Activated naive CD4-positive, alpha-beta T cell treated with anti-CD3 and anti-CD28 coated beads, Interleukin-2, amount 10 ng/mL, durations not matched to agents 7 days and 5 days (primary cell): ENCODE measurements around the gene MT2A.
"Not testable (repeated sequence)": the region's sequence is repeated elsewhere in the genome, so short reads cannot be mapped to it uniquely, and the experiment has no call there.

ENCODE experiments used
- CTCF ChIA-PET: fragments of 350-600 bp; sonication (Branson Sonifier 250); formaldehyde crosslinking; loops from one replicate; lab custom pipeline; 2021; ENCODE audit warnings: antibody characterized with exemption; lab: Charles Lee
- DNase-seq: peaks from one replicate; pipeline ENCODE4 v3.0.0-alpha.2; 2020
- H3K27ac Mint-ChIP-seq: one replicate; pipeline ENCODE4 v1.8.0; 2021; ENCODE audit warnings: mild to moderate bottlenecking, moderate library complexity, mixed read lengths
- H3K27me3 Mint-ChIP-seq: one replicate; pipeline ENCODE4 v1.8.0; 2021; ENCODE audit warnings: mild to moderate bottlenecking, mixed read lengths
- H3K36me3 Mint-ChIP-seq: one replicate; pipeline ENCODE4 v1.8.0; 2021; ENCODE audit warnings: mixed read lengths
- H3K4me1 Mint-ChIP-seq: one replicate; pipeline ENCODE4 v1.8.0; 2021; ENCODE audit warnings: mixed read lengths
- H3K4me3 Mint-ChIP-seq: one replicate; pipeline ENCODE4 v1.8.0; 2021; ENCODE audit warnings: mild to moderate bottlenecking, moderate library complexity, mixed read lengths
- H3K9me3 Mint-ChIP-seq: one replicate; pipeline ENCODE4 v1.8.0; 2021; ENCODE audit warnings: mixed read lengths

Gene MT2A

DNA sequence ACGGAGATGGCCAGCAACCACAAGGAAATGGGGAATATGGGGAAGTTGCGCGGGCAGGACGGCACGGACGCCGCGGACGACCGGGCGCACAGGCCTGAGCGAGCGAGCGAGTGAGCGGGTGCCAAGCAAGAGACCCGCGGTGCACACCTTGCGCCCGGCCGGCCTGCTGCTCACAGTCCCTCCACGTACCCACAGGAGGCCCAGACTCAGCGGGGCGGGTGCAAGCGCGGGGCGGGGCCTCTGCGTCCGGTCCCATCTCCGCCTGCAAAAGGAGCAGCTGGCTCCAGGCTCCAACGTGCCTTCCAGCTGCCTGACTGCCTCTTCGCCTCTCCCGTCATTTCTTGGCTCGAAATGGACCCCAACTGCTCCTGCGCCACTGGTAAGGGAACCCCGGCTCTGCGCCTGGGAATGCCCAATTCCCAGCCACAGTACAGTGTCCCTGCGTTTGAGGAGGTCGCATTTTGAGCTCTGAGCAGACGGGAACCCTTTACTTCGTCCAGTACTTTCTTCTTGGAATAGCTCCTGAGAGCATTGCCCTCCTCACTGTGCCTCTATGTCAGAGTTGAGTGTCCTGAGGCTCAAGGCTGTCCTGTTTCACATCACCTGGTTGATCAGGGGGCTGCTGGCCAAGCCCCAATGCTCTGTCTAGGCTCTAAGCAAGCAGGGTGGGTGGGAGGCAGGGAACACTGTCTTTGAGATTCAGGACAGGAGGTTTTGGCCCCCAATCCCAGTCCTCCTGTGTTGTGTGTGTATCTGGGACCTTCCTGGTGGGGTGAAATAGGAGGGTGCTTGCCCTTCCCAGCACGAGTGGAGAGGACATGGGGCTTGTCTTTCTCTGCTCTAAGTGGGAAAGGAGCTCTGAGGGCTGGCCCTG is 9.1 kb downstream of the MT2A start:
- Mint-ChIP-seq H3K27ac (no peak overlapping the region), H3K9me3 (no peaks in the 10 kb centered on the region), H3K36me3 (no peaks in the 10 kb centered on the region), H3K4me1 (peaks cover 23% of the 10 kb centered on the region), H3K4me3 (peak overlapping the region; percentile 39), H3K27me3 (peaks cover 54% of the 10 kb centered on the region)
- DNase-seq: peak; percentile 78
- CTCF ChIA-PET: interaction anchor here (0.7 to 2.1 kb wide), 4 partner anchors 17 to 244 kb away, joined by 3 to 6 read pairs (median 3); no protein-coding TSS in a partner anchor

DNA sequence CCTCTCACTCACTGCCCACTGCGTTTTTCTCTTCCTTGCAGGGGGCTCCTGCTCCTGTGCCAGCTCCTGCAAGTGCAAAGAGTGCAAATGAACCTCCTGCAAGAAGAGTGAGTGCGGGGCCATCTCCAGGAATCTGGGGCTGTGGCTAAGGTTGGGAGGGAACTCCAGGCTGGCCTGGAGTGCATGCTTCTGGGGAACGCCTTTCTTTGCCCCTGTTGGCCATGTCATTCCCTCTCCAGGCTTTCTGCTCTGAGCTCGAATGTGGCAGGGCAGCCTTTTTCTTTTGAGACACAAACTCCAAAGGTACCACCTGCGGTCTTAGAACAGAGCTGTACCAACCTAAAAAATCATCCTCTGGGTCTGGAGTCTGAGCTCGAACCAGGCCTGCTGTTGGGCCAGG is 9.8 kb downstream of the MT2A start:
- Mint-ChIP-seq H3K36me3 (no peaks in the 10 kb centered on the region), H3K9me3 (no peaks in the 10 kb centered on the region), H3K4me1 (peaks cover 23% of the 10 kb centered on the region), H3K27ac (no peak overlapping the region), H3K27me3 (peaks cover 61% of the 10 kb centered on the region), H3K4me3 (no peak overlapping the region)
- DNase-seq: no peak
- CTCF ChIA-PET: interaction anchor here (0.6 to 2.1 kb wide), 4 partner anchors 18 to 84 kb away, joined by 3 to 6 read pairs (median 4); no protein-coding TSS in a partner anchor

DNA sequence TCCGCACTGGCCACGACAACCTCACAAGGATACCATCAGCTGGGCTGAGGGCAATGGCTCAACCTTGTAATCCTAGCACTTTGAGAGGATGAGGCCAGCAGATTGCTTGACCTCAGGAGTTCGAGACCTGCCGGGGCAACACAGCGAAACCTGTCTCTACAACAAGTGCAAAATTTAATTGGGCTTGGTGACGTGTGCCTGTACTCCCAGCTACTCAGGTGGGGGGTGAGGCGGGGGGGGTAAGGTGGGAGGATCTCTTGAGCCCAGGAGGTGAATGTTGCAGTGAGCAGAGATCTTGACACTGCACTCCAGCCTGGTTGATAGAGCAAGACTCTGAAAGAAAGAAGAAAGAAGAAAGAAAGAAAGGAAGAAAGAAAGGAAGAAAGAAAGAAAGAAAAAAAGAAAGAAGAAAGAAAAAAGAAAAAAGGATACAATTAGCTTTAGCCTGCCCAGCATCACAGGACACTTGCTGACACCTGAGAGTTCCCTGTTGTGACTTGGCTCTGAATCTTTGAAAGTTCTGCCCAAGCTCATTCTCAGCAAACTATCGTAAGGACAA is 12.0 kb downstream of the MT2A start:
- CTCF ChIA-PET: interaction anchor here (0.6 kb wide), 1 partner anchor 56 kb away, joined by 3 read pairs; no protein-coding TSS in a partner anchor
- Mint-ChIP-seq H3K4me1 (peaks cover 28% of the 10 kb centered on the region), H3K27me3 (peaks cover 76% of the 10 kb centered on the region), H3K27ac (no peak overlapping the region), H3K4me3 (no peak overlapping the region), H3K9me3 (no peaks in the 10 kb centered on the region), H3K36me3 (peaks cover 2% of the 10 kb centered on the region)
- DNase-seq: no peak

DNA sequence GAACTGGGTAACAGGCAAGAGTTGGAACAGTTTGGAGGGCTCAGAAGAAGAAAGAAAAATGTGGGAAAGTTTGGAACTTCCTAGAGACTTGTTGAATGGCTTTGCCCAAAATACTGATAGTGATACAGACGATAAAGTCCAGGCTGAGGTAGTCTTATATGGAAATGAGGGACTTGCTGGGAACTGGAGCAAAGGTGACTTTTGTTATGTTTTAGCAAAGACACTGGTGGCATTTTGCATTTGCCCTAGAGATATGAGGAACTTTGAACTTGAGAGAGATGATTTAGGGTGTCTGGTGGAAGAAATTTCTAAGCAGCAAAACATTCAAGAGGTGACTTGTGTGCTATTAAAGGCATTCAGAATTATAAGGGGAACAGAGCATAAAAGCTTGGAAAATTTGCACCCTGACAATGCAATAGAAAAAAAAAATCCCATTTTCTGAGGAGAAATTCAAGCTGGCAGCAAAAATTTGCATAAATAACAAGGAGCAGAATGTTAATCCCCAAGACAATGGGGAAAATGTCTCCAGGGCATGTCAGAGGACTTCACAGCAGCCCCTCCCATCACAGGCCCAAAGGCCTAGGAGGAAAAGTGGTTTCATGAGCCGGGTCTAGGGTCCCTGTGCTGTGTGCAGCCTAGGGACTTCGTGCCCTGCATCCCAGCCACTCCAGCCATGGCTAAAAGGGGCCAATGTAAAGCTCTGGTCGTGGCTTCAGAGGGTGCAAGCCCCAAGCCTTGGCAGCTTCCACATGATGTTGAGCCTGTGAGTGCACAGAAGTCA is 13.5 kb downstream of the MT2A start:
- Mint-ChIP-seq H3K4me1 (peaks cover 37% of the 10 kb centered on the region), H3K27me3 (peaks cover 87% of the 10 kb centered on the region)
- H3K36me3 Mint-ChIP-seq, H3K4me3 Mint-ChIP-seq, H3K27ac Mint-ChIP-seq, CTCF ChIA-PET, DNase-seq, H3K9me3 Mint-ChIP-seq: not testable (repeated sequence)

DNA sequence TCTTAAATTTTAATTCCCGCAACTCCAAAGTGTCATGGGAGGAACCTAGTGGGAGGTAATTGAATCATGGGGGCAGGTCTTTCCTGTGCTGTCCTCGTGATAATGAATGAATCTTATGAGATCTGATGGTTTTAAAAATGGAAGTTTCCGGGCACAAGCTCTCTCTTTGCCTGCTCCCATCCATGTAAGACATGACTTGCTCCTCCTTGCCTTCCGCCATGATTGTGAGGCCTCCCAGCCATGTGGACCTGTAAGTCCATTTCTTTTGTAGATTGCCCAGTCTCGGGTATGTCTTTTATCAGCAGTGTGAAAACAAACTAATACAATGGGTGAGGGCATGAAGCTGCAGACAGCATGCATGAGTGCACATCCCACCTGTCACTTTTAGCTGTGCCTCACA is 14.8 kb downstream of the MT2A start:
- CTCF ChIA-PET: interaction anchor here (1.4 kb wide), 1 partner anchor 20 kb away, joined by 4 read pairs; no protein-coding TSS in a partner anchor
- not testable (repeated sequence) for H3K4me3 Mint-ChIP-seq, H3K27ac Mint-ChIP-seq, DNase-seq, H3K9me3 Mint-ChIP-seq, H3K36me3 Mint-ChIP-seq
- Mint-ChIP-seq H3K27me3 (peaks cover 80% of the 10 kb centered on the region), H3K4me1 (peaks cover 28% of the 10 kb centered on the region)

DNA sequence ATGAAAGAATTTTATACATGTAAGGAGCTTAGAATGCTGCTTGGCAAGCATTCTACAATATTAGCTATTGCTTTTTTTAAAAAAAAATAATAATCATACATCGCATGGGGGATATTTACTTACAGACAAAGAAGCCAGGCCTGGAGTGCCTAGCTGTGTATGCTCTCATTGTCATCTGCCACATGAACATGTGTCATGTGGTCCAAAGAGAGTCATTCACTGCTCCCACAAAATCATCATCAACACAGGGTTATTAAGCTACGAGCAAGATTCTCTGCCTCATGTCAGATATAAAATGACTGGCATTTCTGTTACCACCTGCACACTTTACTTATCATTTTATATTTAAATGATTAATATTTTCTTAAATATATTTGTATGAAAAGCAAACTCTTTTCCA is 15.3 kb downstream of the MT2A start:
- DNase-seq: no peak
- peaks cover 2% of the 10 kb centered on the region for H3K36me3 Mint-ChIP-seq
- H3K4me3 Mint-ChIP-seq: no peak overlapping the region
- peaks cover 80% of the 10 kb centered on the region for H3K27me3 Mint-ChIP-seq
- H3K27ac Mint-ChIP-seq: no peak overlapping the region
- no peaks in the 10 kb centered on the region for H3K9me3 Mint-ChIP-seq
- peaks cover 24% of the 10 kb centered on the region for H3K4me1 Mint-ChIP-seq
- CTCF ChIA-PET: interaction anchor here (1.4 kb wide), 1 partner anchor 20 kb away, joined by 4 read pairs; no protein-coding TSS in a partner anchor

DNA sequence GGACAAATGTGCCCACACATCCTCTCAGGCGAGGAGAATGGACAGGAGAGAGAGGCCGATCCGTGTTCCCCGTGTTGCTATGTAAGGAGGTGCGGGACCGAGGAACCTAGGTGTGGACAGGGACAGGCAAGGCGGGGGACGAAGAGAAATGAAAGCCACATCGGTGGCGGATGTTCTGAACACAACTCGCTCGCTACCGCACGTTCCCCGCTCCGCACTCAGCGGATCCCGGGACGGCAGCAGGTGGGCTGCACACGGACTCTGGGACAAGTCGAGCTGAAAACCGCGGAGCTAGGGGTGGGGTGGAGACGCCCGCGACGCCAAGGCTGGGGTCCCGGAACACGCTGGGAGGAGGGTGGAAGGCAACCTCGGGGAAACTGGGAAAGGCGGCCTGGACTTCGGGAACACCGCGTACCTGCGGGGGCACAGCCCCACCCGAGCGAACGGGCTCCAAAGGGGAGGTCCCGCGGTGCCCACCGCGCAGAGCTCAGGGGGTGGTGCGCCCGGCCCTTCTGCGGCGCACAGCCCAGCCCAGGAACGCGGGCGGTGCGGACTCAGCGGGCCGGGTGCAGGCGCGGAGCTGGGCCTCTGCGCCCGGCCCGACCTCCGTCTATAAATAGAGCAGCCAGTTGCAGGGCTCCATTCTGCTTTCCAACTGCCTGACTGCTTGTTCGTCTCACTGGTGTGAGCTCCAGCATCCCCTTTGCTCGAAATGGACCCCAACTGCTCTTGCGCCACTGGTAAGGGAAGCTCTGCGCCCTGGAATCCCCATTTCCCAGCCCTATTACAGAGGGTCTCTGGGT is 17.0 kb downstream of the MT2A start, which contains the start of gene MT1E:
MT1E (plus strand) TSS at position 642 of the 803 bp plus-strand sequence; CDS start at position 713, 71 bp downstream.
- Mint-ChIP-seq H3K27ac (peak within 1 kb of the TSS; percentile 84), H3K4me1 (peaks cover 22% of the 10 kb centered on the region), H3K9me3 (no peaks in the 10 kb centered on the region), H3K4me3 (peak within 1 kb of the TSS; percentile 79), H3K36me3 (peaks cover 2% of the 10 kb centered on the region), H3K27me3 (peaks cover 80% of the 10 kb centered on the region)
- CTCF ChIA-PET: interaction anchor here (1.3 kb wide), 1 partner anchor 19 kb away, joined by 4 read pairs; no protein-coding TSS in a partner anchor
- DNase-seq: peak; percentile 67

DNA sequence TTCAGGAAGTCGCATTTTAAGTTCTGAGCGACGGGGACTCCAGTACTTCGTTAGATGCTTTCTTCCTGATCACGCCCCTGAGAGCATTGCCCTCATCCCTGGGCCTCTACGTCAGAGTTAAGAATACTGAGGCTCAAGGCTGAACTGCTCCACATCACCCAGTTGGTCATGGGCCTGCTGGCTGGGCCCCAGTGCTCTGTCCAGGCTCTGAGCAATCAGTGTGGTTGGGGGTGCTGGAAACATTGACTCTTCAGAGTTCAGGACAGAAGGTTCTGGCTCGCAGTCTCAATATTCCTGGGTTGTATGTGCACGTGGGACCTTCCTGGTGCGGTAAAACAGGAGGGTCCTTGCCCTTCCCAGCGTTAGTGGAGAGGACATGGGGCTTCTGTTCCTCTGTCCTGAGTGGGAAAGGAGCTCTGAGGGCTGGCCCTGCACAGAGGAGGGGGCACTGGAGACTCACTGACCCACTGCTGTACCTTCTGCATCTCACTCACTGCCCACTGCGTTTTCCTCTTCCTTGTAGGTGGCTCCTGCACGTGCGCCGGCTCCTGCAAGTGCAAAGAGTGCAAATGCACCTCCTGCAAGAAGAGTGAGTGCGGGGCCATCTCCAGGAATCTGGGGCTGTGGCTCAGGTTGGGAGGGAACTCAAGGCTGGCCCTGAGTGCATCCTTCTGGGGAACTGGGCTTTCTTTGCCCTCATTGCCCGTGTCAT is 17.7 kb downstream of the MT2A start:
- H3K27me3 Mint-ChIP-seq: peaks cover 83% of the 10 kb centered on the region
- peaks cover 2% of the 10 kb centered on the region for H3K36me3 Mint-ChIP-seq
- CTCF ChIA-PET: interaction anchor here (1.3 kb wide), 1 partner anchor 18 kb away, joined by 4 read pairs; no protein-coding TSS in a partner anchor
- no peak for DNase-seq
- peak overlapping the region; percentile 62 for H3K27ac Mint-ChIP-seq
- H3K4me3 Mint-ChIP-seq: peak overlapping the region; percentile 79
- no peaks in the 10 kb centered on the region for H3K9me3 Mint-ChIP-seq
- peaks cover 22% of the 10 kb centered on the region for H3K4me1 Mint-ChIP-seq

DNA sequence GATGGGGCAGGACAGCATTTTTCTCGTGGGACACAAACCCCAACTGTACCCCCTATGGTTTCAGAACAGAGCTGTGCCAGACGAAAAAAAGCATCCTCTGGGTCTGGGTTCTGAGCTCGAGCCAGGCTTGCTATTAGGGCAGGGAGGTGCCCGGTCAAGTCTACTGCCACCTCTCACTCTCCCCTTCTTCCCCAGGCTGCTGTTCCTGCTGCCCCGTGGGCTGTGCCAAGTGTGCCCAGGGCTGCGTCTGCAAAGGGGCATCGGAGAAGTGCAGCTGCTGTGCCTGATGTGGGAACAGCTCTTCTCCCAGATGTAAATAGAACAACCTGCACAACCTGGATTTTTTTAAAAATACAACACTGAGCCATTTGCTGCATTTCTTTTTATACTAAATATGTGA is 18.3 kb downstream of the MT2A start:
- Mint-ChIP-seq H3K4me3 (peak overlapping the region; percentile 79), H3K36me3 (peaks cover 2% of the 10 kb centered on the region), H3K9me3 (no peaks in the 10 kb centered on the region), H3K4me1 (peaks cover 24% of the 10 kb centered on the region), H3K27ac (no peak overlapping the region), H3K27me3 (peaks cover 83% of the 10 kb centered on the region)
- CTCF ChIA-PET: interaction anchor here (1.3 kb wide), 1 partner anchor 18 kb away, joined by 4 read pairs; no protein-coding TSS in a partner anchor
- no peak for DNase-seq

DNA sequence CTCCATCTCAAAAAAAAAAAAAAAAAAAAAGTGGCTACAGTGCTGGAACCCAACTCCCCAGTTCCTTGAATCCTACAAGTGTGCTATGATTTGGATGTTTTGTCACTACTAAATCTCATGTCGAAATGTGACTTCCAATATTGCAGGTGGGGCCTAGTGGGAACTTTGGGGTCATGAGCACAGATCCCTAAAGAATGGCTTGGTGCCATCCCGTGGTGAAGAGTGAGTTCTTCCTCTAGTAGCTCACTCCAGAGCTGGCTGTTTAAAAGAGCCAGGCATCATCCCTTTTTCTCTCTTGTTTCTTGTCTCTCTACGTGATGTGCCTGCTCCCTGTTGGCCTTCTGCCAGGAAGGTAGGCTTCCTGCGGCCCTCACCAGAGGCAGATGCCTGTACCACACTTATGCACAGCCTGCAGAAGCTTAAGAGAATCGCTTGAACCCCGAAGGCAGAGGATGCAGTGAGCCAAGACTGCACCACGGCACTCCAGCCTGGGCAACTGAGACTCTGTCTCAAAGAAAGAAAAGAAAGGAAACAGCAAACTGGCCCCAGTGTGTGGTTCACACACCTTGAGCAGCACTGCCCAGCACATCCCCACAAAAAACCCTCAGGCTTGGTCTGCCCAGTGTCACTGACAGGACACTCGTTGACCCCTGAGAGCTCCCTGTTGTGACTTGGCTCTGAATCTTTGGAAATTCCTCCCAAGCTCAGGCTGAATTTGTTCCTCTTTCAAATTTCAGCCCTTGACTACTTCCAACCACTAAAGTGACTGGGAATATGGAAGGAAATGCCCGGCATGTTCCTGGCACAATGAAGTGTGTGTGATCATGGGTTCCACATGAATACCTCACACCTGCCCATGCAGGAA is 20.3 kb downstream of the MT2A start:
- peaks cover 32% of the 10 kb centered on the region for H3K4me1 Mint-ChIP-seq
- H3K27me3 Mint-ChIP-seq: peaks cover 90% of the 10 kb centered on the region
- CTCF ChIA-PET: no interaction called here
- DNase-seq: no peak
- H3K4me3 Mint-ChIP-seq: no peak overlapping the region
- H3K36me3 Mint-ChIP-seq: peaks cover 2% of the 10 kb centered on the region
- peak overlapping the region; percentile 3 for H3K27ac Mint-ChIP-seq
- H3K9me3 Mint-ChIP-seq: no peaks in the 10 kb centered on the region

DNA sequence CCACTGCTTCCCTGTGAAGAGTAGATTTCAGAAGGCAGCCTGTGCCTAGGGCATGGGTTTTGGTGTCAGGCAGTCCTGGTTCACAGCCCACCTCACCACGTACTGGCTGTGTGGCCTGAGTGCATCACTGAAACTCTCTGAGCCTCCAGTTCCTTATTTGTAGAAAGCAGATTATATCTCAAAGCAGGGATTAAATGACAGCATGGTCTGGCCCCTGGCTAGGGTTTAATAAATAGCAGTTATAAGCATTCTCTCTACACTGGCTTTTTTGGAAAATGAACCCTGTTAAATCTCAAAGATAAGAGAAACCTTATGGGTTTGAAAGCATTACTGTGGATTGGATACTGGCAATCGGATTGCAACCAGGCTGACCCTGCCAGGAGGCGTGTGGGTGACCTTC is 21.1 kb downstream of the MT2A start:
- no peak for DNase-seq
- H3K27me3 Mint-ChIP-seq: peaks cover 93% of the 10 kb centered on the region
- H3K4me3 Mint-ChIP-seq: no peak overlapping the region
- H3K27ac Mint-ChIP-seq: no peak overlapping the region
- no peaks in the 10 kb centered on the region for H3K9me3 Mint-ChIP-seq
- CTCF ChIA-PET: interaction anchor here (2.2 to 2.3 kb wide), 2 partner anchors 13 to 23 kb away, joined by 4 to 12 read pairs; no protein-coding TSS in a partner anchor
- no peaks in the 10 kb centered on the region for H3K36me3 Mint-ChIP-seq
- H3K4me1 Mint-ChIP-seq: peaks cover 30% of the 10 kb centered on the region

DNA sequence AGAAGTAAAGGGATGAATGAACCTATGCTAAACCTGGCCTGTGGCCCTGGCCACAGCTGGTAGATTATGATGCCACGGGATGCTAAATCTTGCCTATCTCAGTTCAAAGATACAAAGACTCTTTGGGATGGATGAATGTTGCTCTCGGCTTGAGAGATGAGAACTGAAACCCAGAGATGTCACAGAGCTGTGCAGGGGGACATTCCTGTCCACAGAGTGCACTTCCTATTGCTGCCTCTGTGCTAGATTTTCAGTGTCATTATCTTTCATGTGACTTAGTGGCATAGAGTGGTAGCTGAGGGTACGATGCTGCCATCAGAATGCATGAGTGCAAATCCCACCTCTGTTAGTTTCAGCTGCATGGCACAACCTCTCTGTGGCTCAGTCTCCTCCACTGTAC is 21.8 kb downstream of the MT2A start:
- Mint-ChIP-seq H3K9me3 (no peaks in the 10 kb centered on the region), H3K36me3 (no peaks in the 10 kb centered on the region), H3K27me3 (peaks cover 93% of the 10 kb centered on the region), H3K4me3 (no peak overlapping the region), H3K27ac (no peak overlapping the region), H3K4me1 (peaks cover 32% of the 10 kb centered on the region)
- no peak for DNase-seq
- CTCF ChIA-PET: interaction anchor here (0.9 to 2.3 kb wide), 3 partner anchors 12 to 73 kb away, joined by 3 to 12 read pairs (median 4); no protein-coding TSS in a partner anchor
